ENCODE measurements around the gene EWSR1. TPM values are rescaled to one million over a fixed set of nuclear protein-coding genes. Genes with fewer than 3 reads are reported as not detected.

Gene EWSR1
- total and polyA plus RNA-seq, 2 experiments from 2014 or later, result 391 to 427 TPM

DNA sequence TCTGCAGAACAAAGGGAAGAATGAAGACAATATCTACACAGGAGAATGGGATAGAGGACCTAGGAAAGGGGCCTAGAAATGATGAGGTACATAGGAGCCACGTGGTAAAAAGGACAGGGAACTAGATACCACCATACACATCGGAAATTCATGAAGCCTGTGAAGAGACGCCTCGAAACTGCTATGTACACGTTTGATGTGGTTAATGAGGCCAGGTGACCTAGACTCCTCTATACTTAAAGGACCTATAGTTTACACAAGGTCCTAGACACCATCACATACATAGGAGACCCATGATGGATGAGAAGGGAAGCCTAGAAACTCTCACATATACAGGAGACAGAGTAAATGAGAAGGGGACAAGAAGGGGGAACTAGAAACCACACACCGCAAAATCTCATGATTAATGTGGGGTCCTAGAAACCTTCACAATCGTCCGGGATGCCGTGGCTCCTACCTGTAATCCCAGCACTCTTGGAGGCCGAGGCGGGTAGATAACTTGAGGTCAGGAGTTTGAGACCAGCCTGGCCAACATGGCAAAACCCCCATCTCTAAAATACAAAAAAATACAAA, 24.1 kb upstream of the EWSR1 start (continued):
- TF ChIP-seq, protein P1, sequence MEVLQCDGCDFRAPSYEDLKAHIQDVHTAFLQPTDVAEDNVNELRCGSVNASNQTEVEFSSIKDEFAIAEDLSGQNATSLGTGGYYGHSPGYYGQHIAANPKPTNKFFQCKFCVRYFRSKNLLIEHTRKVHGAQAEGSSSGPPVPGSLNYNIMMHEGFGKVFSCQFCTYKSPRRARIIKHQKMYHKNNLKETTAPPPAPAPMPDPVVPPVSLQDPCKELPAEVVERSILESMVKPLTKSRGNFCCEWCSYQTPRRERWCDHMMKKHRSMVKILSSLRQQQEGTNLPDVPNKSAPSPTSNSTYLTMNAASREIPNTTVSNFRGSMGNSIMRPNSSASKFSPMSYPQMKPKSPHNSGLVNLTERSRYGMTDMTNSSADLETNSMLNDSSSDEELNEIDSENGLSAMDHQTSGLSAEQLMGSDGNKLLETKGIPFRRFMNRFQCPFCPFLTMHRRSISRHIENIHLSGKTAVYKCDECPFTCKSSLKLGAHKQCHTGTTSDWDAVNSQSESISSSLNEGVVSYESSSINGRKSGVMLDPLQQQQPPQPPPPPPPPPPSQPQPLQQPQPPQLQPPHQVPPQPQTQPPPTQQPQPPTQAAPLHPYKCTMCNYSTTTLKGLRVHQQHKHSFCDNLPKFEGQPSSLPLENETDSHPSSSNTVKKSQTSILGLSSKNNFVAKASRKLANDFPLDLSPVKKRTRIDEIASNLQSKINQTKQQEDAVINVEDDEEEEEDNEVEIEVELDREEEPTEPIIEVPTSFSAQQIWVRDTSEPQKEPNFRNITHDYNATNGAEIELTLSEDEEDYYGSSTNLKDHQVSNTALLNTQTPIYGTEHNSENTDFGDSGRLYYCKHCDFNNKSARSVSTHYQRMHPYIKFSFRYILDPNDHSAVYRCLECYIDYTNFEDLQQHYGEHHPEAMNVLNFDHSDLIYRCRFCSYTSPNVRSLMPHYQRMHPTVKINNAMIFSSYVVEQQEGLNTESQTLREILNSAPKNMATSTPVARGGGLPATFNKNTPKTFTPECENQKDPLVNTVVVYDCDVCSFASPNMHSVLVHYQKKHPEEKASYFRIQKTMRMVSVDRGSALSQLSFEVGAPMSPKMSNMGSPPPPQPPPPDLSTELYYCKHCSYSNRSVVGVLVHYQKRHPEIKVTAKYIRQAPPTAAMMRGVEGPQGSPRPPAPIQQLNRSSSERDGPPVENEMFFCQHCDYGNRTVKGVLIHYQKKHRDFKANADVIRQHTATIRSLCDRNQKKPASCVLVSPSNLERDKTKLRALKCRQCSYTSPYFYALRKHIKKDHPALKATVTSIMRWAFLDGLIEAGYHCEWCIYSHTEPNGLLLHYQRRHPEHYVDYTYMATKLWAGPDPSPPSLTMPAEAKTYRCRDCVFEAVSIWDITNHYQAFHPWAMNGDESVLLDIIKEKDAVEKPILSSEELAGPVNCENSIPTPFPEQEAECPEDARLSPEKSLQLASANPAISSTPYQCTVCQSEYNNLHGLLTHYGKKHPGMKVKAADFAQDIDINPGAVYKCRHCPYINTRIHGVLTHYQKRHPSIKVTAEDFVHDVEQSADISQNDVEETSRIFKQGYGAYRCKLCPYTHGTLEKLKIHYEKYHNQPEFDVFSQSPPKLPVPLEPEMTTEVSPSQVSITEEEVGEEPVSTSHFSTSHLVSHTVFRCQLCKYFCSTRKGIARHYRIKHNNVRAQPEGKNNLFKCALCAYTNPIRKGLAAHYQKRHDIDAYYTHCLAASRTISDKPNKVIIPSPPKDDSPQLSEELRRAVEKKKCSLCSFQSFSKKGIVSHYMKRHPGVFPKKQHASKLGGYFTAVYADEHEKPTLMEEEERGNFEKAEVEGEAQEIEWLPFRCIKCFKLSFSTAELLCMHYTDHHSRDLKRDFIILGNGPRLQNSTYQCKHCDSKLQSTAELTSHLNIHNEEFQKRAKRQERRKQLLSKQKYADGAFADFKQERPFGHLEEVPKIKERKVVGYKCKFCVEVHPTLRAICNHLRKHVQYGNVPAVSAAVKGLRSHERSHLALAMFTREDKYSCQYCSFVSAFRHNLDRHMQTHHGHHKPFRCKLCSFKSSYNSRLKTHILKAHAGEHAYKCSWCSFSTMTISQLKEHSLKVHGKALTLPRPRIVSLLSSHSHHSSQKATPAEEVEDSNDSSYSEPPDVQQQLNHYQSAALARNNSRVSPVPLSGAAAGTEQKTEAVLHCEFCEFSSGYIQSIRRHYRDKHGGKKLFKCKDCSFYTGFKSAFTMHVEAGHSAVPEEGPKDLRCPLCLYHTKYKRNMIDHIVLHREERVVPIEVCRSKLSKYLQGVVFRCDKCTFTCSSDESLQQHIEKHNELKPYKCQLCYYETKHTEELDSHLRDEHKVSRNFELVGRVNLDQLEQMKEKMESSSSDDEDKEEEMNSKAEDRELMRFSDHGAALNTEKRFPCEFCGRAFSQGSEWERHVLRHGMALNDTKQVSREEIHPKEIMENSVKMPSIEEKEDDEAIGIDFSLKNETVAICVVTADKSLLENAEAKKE (CRISPR knock-in tag; IDR thresholded peaks at IDR 0.05), result no peak

DNA sequence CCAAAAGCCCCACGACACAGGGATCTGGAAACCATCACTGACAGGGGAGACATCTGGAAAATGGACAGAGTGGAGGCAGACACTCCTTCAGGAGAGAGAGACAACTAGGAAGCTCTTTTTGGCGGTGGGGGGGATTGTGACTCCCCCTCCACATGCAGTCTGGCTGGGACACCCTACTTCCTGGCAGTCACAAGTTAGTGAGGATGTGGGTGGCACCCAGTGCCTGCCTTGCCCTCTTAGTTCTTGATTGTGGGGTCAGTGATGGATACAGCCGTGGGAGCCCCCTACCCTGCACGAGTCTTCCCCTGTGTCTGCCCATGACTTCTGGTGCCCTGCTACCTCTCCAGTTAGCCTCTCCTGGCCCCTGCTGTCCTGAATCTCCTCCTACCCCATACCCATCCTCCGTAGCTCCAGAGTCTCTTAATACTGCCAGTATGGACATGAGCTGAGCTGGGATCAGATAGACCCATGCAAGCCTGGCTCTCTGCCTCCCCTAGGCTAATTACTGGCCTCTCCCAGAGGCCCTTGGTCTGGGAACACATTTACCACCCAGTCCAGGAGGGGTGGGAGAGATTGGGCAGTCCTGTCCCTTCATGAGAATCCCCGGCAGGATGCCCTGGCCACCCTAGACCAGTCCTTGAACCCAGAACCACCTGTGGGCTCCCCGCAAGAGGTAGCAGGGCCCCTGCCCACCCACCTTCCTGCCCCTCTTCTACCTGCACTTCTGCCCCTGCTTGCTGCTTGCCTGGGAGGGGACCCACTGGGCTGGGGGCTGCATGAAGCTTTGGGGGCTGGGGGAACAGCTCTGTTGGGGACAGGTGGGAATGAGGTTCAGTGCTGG, 23.1 kb upstream of the EWSR1 start:
- peaks cover 27% of the 10 kb centered on the region for H3K9me3 Mint-ChIP-seq
- TF ChIP-seq EZH2phosphoT487 (IDR thresholded peaks at IDR 0.05; ENCODE audit: unreplicated experiment), result no peak
- TF ChIP-seq POLR2AphosphoS5 (IDR thresholded peaks at IDR 0.05; ENCODE audit: low read depth), result no peak
- no peak for TF ChIP-seq EZH2 (IDR thresholded peaks at IDR 0.05; ENCODE audit: low read depth, unreplicated experiment)
- TF ChIP-seq, protein P1 (CRISPR knock-in tag; IDR thresholded peaks at IDR 0.05), result no peak
- TF ChIP-seq CREB1 (CRISPR knock-in tag; IDR thresholded peaks at IDR 0.05; ENCODE audit: low read depth), result no peak

More for the DNA sequence above, 23.1 kb upstream of the EWSR1 start:
- H3K4me3 ChIP-seq, result no peak overlapping the region
- no peaks in the 10 kb centered on the region for H3K4me1 ChIP-seq (ENCODE audit: insufficient read depth)
- H3K4me2 ChIP-seq, result no peak overlapping the region
- no peaks in the 10 kb centered on the region for H3K4me1 Mint-ChIP-seq
- DNase-seq (ENCODE audit: low spot score) (no peak), ATAC-seq (peak; percentile 40)
- peaks cover 8% of the 10 kb centered on the region for H3K27me3 Mint-ChIP-seq (ENCODE audit: insufficient read depth, low read depth, poor library complexity)
- no peak overlapping the region for H3K4me3 Mint-ChIP-seq
- H3K27me3 ChIP-seq (ENCODE audit: insufficient read depth), result no peaks in the 10 kb centered on the region
- no peaks in the 10 kb centered on the region for H3K9me2 ChIP-seq (ENCODE audit: insufficient read depth)
- no peak overlapping the region for H3K27ac ChIP-seq (ENCODE audit: low read depth)
- H2AFZ ChIP-seq, result no peak overlapping the region
- H3K27ac Mint-ChIP-seq, result no peak overlapping the region
- H4K20me1 ChIP-seq (replicated peaks; ENCODE audit: insufficient read depth), result no peaks in the 10 kb centered on the region
- H3K79me2 ChIP-seq (replicated peaks; ENCODE audit: insufficient read depth), result no peaks in the 10 kb centered on the region
- H3K36me3 Mint-ChIP-seq (ENCODE audit: low read depth), result peaks cover 25% of the 10 kb centered on the region; the same call in 2 of the 3 replicates
- H3K36me3 ChIP-seq (ENCODE audit: insufficient read depth), result no peaks in the 10 kb centered on the region
- H3F3A ChIP-seq (replicated peaks; ENCODE audit: low read depth), result no peaks in the 10 kb centered on the region

Measured in GM23338 (cell line).